EH (cell line): ENCODE measurements around the gene SORCS1.

Experiments used
- DNase-seq: peaks from one replicate; pipeline ENCODE4 v3.0.0-alpha.2; 2015; ENCODE audit warnings: low read depth

SORCS1 gene

DNA sequence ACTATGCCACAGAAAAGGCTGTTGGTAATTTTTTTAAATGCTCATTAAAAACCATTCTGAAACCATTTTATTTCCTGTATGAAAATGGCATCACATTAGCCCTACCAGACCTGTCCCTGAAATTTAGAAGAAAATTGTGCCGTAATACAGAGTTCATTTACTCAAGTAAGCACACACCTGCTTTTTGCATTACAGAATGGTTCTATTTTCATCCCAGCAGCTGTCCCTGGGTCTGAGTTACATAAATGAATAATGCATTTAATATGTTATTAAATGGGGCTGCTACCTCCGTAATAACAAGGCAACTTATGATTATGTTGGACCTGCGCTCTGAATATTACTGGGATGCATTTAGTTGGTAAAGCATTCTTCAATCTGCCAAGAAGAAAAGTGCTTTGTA, 508.9 kb downstream of the SORCS1 start:
- DNase-seq = no peak

GRCh38 chr10:106655165-106655564, 509.3 kb downstream of the SORCS1 start:
- no peak for DNase-seq

DNA sequence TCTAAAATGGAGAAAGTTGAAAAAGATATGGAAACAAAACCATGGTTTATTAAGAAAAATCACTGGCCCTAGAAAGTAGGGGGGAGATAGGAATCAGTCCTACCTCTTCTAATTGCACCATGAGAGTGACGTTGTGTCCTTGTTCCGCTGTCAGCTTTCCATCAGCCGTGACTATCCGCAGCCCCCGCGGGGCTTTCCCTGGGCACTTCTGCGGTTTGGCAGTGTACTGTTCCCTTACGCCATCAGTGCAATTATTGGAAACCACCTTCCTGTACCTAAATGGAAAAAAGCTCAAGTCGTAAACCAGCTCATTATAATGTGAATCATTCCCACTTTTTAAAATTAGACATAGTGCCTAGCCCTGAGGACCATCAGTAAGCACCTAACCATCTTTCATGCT, 512.2 kb downstream of the SORCS1 start:
- no peak for DNase-seq

- no peak for DNase-seq
These were observed 515.7 kb downstream of the SORCS1 start for GRCh38 chr10:106648534-106649481.

- no peak for DNase-seq
These were observed 521.0 kb downstream of the SORCS1 start for GRCh38 chr10:106643473-106643872.

DNA sequence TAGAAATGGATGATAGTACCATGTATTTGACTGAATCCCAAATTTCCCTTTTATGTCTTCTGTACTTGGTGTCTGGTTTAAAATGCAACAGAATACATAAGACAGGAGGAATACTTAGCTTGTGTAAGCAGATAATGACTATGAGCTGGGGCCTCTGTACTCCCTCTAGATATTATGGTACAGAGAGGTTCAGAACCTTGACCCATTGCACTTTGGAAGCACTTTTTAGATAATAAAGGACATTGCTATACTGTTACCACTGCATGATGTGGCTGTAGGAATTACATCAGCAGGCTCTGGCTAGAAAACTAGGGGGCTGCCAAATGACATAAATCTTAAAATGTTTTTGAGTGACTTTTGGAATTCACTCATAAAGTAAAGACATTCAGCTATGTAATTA, 526.6 kb downstream of the SORCS1 start:
- no peak for DNase-seq

DNA sequence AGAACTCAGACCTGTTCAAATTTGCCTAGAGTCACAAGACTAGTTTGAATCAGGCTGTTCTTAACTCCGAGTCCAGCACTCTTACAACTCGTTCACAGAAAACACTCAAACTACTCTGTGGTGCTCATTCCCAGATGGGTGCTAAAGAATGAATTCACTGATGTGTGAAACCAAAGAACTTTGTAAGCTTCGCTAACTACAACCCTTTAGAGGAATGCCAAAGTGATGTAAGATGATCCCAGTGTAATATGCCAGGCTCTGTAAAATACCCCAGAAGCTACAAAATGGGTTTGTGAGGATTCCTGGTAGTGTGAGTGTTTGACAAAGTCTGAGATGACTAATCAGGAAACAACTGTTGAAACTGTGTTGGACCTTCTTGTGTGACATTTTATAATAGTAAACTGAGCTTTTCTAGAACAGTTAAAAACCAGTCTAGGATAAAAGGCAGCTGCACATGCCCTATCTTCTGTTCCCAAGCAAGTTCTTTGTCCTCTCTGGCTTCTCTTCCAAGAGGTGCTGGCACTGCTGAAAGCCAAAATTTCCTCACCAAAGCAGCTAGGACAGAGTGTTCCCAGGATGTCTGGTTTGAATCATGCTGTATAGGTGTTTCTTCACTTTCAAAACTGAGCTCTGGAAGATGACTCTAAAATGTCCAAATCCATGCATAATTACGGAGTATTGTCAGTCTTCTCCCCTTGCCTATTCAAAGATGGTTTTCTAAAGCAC, 527.6 kb downstream of the SORCS1 start:
- peak; percentile 18 for DNase-seq

DNA sequence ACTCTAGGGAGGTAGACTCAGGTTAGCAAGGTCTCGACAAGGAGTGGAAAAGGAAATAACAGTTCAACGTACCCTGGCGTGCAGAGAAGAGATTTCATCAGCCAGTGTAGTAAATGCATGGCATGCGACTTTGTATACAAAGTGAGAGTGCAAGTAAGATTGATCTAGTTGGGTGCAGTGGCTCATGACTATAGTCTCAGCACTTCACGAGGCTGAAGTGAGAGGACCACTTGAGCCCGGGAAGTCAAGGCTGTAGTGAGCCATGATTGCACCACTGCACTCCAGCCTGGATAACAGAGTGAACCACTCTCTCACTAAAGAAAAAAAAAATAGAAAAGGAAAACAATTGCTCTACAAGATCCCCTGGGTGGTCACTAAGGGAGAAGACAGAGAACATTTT, 528.6 kb downstream of the SORCS1 start:
- DNase-seq = no peak

- DNase-seq = no peak
These were observed 533.3 kb downstream of the SORCS1 start for GRCh38 chr10:106631016-106631702.

DNA sequence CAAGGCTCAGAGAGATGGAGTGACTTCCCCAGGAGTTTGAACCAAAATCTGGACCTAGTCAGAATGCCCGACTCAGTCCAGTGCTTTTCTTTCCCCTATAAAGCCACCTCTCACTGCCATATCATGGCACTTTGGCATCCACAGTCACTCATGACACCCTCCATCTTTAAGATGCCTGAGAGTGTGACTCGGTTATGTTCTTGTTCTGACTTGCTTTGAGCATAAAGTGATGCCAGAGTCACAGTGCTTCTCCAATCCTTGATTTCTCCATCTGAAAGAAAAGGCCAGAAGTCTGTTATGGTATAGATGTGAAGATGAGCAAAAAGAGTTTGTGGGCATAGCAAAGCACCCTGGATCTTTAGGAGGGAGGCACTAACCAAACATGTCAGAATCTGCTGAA, 538.1 kb downstream of the SORCS1 start:
- no peak for DNase-seq

DNA sequence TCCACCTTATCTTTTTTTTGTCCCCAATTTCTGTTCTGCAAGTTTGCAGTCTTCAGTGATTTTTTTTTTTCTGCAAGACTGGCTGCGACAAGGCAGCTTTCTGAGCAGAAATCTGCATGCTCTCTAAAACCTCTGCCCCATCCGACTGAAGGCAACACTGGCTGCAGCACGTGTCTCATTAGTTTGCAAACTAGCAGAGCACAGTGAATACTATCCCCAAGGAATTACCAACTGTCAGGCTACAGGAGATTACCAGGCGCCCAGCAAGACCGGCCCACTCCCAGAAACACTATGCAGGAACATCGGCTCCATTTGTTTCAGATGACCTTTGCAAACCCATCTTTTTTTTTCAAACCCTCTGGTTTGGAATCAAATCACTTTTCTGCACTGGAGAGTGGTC, 538.8 kb downstream of the SORCS1 start:
- no peak for DNase-seq

DNA sequence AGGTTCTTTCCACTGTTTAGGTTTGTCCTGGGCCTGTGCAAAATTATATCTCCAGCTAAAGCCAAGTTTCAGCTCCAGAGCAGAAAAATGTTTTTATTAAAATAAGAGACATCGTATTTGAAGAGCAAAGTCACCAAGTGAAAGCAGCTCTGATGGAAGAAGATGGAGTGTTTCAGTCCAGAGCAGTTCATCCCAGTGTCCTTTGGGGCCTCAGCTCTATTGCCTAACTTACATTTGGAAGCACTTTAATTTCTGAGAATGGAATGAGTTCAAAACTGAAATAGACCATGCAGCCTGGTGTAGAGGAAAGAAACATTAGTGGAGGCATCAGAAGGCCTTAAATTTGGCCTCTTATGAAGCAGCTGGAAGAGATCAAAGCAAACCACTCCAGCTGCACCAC, 545.2 kb downstream of the SORCS1 start:
- DNase-seq = no peak

GRCh38 chr10:106618646-106619045, 545.9 kb downstream of the SORCS1 start:
- no peak for DNase-seq

GRCh38 chr10:106615081-106615480, 549.4 kb downstream of the SORCS1 start:
- DNase-seq = peak; percentile 94

- DNase-seq = no peak
These were observed 550.2 kb downstream of the SORCS1 start for GRCh38 chr10:106614293-106614692.

DNA sequence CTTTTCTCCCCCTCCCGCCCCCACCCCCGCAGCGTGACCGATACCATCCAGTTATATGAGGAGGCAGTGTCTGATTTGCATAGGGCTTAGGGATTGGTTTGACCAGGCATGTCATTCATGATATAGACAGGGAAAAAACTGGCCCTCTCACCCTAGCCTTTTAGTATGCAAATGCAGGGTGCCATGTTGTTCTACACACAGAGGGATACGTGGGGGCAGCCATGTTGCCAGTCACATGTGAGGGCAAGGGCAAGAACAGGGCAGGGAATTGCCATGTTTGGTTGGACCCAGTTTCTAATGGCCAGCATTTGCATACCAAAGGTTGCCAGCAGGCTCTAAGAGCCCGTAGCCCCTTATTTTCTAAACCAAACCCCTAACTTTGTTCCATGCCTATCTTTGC, 552.1 kb downstream of the SORCS1 start:
- DNase-seq = no peak

DNA sequence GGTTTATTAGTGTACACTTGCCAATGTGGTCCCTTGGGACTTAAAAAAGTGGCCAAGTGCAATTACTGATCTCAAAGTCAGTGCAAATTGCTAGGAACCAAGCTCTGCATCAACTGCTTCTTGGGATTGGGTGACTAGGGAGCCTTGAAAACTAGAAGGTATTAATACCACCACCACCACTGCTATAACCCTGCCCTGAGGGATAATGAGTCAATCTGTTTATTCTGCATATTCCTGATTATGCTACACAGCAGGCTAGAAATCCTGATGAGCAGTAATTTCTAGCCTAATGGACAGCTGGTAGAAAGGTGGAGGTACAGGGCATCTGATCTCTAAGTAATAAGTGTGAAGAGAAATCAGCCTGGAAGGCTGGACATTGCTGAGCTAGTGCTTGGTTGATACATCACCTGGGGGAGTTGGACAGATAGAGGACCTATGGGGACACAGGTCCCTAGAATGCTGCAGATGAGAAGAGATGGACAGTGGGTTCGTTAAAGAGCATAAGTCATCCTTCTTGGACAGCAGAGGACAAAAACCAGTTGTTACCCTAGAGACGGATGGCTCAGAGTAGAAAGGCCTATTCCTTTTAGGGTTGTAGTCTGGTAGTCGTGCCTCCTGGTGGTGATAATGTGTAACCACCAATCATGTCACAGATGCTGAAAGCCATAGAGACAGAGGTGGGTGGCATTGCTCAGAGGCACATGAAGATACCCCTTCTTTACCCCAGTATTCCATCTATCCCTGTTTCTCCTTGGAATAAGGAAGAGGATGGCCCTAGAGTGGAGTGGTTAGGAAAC, 554.8 kb downstream of the SORCS1 start:
- peak; percentile 60 for DNase-seq

- peak; percentile 27 for DNase-seq
These were observed 556.4 kb downstream of the SORCS1 start for GRCh38 chr10:106608066-106608465.

GRCh38 chr10:106595281-106595680, 569.2 kb downstream of the SORCS1 start:
- no peak for DNase-seq

GRCh38 chr10:106593876-106594275, 570.6 kb downstream of the SORCS1 start:
- no peak for DNase-seq

- no peak for DNase-seq
These were observed 572.1 kb downstream of the SORCS1 start for GRCh38 chr10:106592396-106592795.

DNA sequence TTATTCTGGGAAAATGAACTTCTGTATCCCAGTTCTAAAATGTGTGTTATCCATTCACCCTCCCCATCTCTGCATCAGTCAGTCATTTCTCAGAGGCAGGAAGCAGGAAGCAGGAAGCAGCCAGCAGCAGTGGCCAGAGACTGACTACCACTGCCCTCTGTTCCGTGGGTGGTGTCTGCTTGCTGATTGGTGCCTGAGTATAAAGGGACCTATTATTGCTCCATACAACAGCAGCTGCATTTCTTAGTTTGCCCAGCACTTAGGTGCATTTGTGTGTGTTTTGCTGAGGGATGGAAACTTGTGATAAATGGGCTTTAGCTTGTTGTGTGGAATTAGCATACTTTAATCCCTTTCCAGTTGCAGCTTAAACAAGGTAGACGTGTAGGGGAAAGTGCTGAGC, 582.2 kb downstream of the SORCS1 start:
- DNase-seq = peak; percentile 57
